Measurements from ENCODE around the gene JAK1. TPM values are rescaled to one million over a fixed set of nuclear protein-coding genes. Genes with fewer than 3 reads are reported as not detected.

The JAK1 gene
- total and polyA plus RNA-seq, 2 of the 8 experiments (the other 6 are each of a cell fraction or from before 2014, with no cell fraction given) = 7.8 to 24.5 TPM

DNA sequence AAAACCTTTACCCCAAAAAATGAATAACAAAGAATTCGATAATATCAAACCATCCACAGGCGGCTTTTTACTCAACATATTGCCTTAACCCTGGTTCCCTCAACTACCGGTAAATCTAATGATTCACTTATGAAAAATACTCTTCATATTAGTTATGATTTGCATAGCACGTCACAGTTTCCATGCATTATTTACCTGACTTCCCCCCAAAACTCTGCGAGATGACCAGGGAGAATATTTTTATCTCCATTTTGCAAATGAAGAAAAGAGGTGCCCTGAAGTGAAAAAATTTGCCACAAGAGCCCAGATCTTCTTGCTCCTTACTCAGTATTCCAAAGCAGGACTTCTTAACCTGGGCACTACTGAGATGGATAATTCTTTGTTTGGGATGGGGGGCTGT is 2.9 kb downstream of the JAK1 start:
- WGBS, 2 experiments (ENCODE audit: extremely low coverage in 1 of 2, insufficient coverage in 1 of 2, insufficient read length in 1 of 2, insufficient replicate concordance in 2 of 2, low coverage in 1 of 2, low lambda C conversion rate in 2 of 2, missing lambda C conversion rate in 1 of 2) = 92% methylated on average over 5 of the region's 5 CpGs; no CpG with 5 or more reads in 1 of the 2 experiments
- Histone ChIP-seq H3K36me3 (ENCODE audit: control insufficient read depth in 2 of 4, insufficient read depth in 4 of 4, low read length in 3 of 4) (no peaks in the 10 kb centered on the region), H2BK15ac (ENCODE audit: low read length) (no peak overlapping the region), H3K18ac (ENCODE audit: extremely low read depth, low read length) (no peak overlapping the region), H2BK5ac (ENCODE audit: low read depth, low read length) (no peak overlapping the region), H4K8ac (ENCODE audit: extremely low read depth, insufficient read depth, low read length) (no peak overlapping the region), H3K27me3 (replicated peaks in 1 of 4; ENCODE audit: control insufficient read depth in 3 of 4, extremely low read depth in 1 of 4, insufficient read depth in 3 of 4, low read length in 3 of 4) (peaks cover 0 to 19% (median 3%) of the 10 kb centered on the region in 4 experiments; a peak in 5 of 7 replicates), H2AK5ac (ENCODE audit: low read depth, low read length) (no peak overlapping the region), H4K5ac (ENCODE audit: insufficient read length, low read depth, low read length) (no peak overlapping the region), H4K20me1 (replicated peaks in 1 of 2; ENCODE audit: control insufficient read depth in 1 of 2, insufficient read depth in 2 of 2, low read length in 2 of 2) (peaks cover 4 to 9% of the 10 kb centered on the region in 2 experiments), H3K4me2 (ENCODE audit: insufficient read depth in 1 of 2, low read depth in 2 of 2, low read length in 2 of 2) (no peak overlapping the region), H3K9ac (replicated peaks in 1 of 4; ENCODE audit: extremely low read depth in 1 of 4, low read depth in 3 of 4, low read length in 3 of 4) (no peak overlapping the region), H2BK12ac (ENCODE audit: low read depth, low read length) (no peak overlapping the region), H2BK20ac (ENCODE audit: low read length) (no peak overlapping the region), H3K27ac (ENCODE audit: low read depth, low read length) (no peak overlapping the region), H3K4ac (replicated peaks; ENCODE audit: insufficient read length, low read depth, low read length) (no peak overlapping the region), H3K79me2 (ENCODE audit: control insufficient read depth in 1 of 2, insufficient read depth in 2 of 2, low read length in 2 of 2) (peaks cover 0 to 22% of the 10 kb centered on the region in 2 experiments; a peak in 2 of 4 replicates), H2AFZ (ENCODE audit: low read length) (no peak overlapping the region), H3K9me3 (ENCODE audit: insufficient read depth in 2 of 2, low read depth in 1 of 2, low read length in 1 of 2) (no peaks in the 10 kb centered on the region), H3K23ac (ENCODE audit: insufficient read length) (no peak overlapping the region), H3K23me2 (ENCODE audit: low read depth, low read length) (peaks cover 7% of the 10 kb centered on the region), H3K56ac (replicated peaks; ENCODE audit: insufficient read length, low read depth, low read length) (no peak overlapping the region), H3K14ac (ENCODE audit: insufficient read length) (no peak overlapping the region), H2BK120ac (replicated peaks; ENCODE audit: low read depth, low read length) (no peak overlapping the region), H3K79me1 (ENCODE audit: low read depth, low read length) (no peaks in the 10 kb centered on the region), H3K4me1 (replicated peaks in 1 of 4; ENCODE audit: control insufficient read depth in 3 of 4, insufficient read depth in 4 of 4, low read length in 3 of 4) (peaks cover 0 to 14% (median 5%) of the 10 kb centered on the region in 4 experiments; a peak in 5 of 7 replicates), H3K4me3 (ENCODE audit: extremely low read depth in 1 of 4, insufficient read depth in 2 of 4, low read depth in 3 of 4, low read length in 4 of 4) (no peak overlapping the region), H4K91ac (replicated peaks; ENCODE audit: insufficient read length, low read length) (no peak overlapping the region)
- CTCF ChIA-PET (ENCODE audit: partially characterized antibody) = no interaction called here
- FAIRE-seq (no peak), DNase-seq (ENCODE audit: low read depth in 1 of 2, low spot score in 2 of 2) (no peak)
- POLR2A ChIA-PET (ENCODE audit: partially characterized antibody) = no interaction called here
- no peak for TF ChIP-seq POLR2A (IDR thresholded peaks at IDR 0.05; ENCODE audit: control extremely low read depth in 1 of 2, low read depth in 2 of 2, low read length in 2 of 2)
- TF ChIP-seq BCL11A (IDR thresholded peaks at IDR 0.05; ENCODE audit: low read depth in 2 of 2, low read length in 2 of 2) = no peak
- TF ChIP-seq KDM4A (IDR thresholded peaks at IDR 0.05; ENCODE audit: low read depth, low read length, severe bottlenecking) = no peak
- no peak for TF ChIP-seq ZNF274 (IDR thresholded peaks at IDR 0.05; ENCODE audit: borderline replicate concordance, extremely low read depth, low read length)
- no peak for TF ChIP-seq TBP (IDR thresholded peaks at IDR 0.05; ENCODE audit: low read depth, low read length)

Measured in H1 (cell line).